IMR-90 (cell line): ENCODE results near the gene GPHA2. TPM values are rescaled to one million over a fixed set of nuclear protein-coding genes. Genes with fewer than 3 reads are reported as not detected.
A peak's percentile ranks its signal among the peaks of the same experiment; 100 is the strongest.

Experiments used
- MXI1 ChIP-seq: IDR thresholded peaks from 2 replicates; pipeline ENCODE4 v1.6.1; 2012; ENCODE audit warnings: low read depth, mild to moderate bottlenecking, low read length, moderate library complexity, borderline replicate concordance
- USF2 ChIP-seq: fragments of 150-350 bp; IDR thresholded peaks from 2 replicates; pipeline ENCODE4 v1.6.1; 2017; ENCODE audit warnings: mild to moderate bottlenecking, antibody characterized with exemption, low read length, low read depth
- microRNA-seq, 2 experiments: library from miRNA; stranded (forward) in 1 of 2; unstranded in 1 of 2; fragments of 10-50 nt in 1 of 2; fragments of <30 nt in 1 of 2; gene quantifications in 1 of 2; microRNA quantifications in 1 of 2; one replicate each; pipeline versions ENCODE3 to v1.1.0; 2013 to 2020; ENCODE audit not compliant: insufficient read depth in 1 of 2, insufficient read length in 1 of 2, unreplicated experiment in 1 of 2
- polyA plus RNA-seq, 3 experiments: library from polyadenylated mRNA; depleted of rRNA; stranded (reverse); fragments of >200 nt; gene quantifications; 2 replicates each; pipeline ENCODE4 v1.2.3, GENCODE V29; 2012; ENCODE audit warnings: low replicate concordance in 1 of 3
- small RNA-seq, 5 experiments: library from RNA; depleted of rRNA; stranded (forward); fragments of <200 nt; gene quantifications; one replicate each; pipeline ENCODE3, GENCODE V24; 2012
- total RNA-seq: library from RNA; depleted of rRNA; stranded (reverse); fragments of >200 nt; gene quantifications from 2 replicates; pipeline ENCODE4 v1.2.3, GENCODE V29; 2012; rRNA removed

GPHA2 gene
- total and polyA plus RNA-seq, 2 of the 4 experiments (the other 2 are of a cell fraction), result not detected

- TF ChIP-seq MXI1 (peak; percentile 67; the same call in 1 of the 2 replicates), USF2 (peak; percentile 29; the same call in 1 of the 2 replicates)
These were observed 50.1 kb downstream of the GPHA2 start (continued) for GRCh38 chr11:64885367-64886286.

Small RNA genes within 50 kb of the gene (microRNA-seq; reads per million reads assigned to microRNA genes)
- gene MIR6749 (0 reads per million in 2 experiments), gene MIR6750 (0 to 0.73 reads per million in 2 experiments)

Small RNA genes within 50 kb of the gene (small RNA-seq; reads per million reads assigned to genes)
- gene MIR6749, result 0 reads per million in 5 experiments
- gene MIR6750, result 0 reads per million in 5 experiments

Other genes starting within 250 kb of the GPHA2 start
- 0.18 and 0.28 TPM in 2 replicates for gene NRXN2, start 212.7 kb downstream of the GPHA2 start, total RNA-seq
- gene NRXN2, start 212.7 kb downstream of the GPHA2 start, polyA plus RNA-seq (2012; rRNA removed), result 0.13 and 0.22 TPM in 2 replicates
- not detected in 2 replicates for gene RASGRP2, start 191.8 kb downstream of the GPHA2 start, total RNA-seq
- gene RASGRP2, start 191.8 kb downstream of the GPHA2 start, polyA plus RNA-seq (2012; rRNA removed), result 0.82 and 1.2 TPM in 2 replicates
- gene PYGM, start 175.9 kb downstream of the GPHA2 start, total RNA-seq, result under 0.01 and 0.18 TPM in 2 replicates
- 0.21 and 0.46 TPM in 2 replicates for gene PYGM, start 175.9 kb downstream of the GPHA2 start, polyA plus RNA-seq (2012; rRNA removed)
- gene SF1, start 157.4 kb downstream of the GPHA2 start, total RNA-seq, result 56.8 and 76.1 TPM in 2 replicates
- 75.0 and 88.0 TPM in 2 replicates for gene SF1, start 157.4 kb downstream of the GPHA2 start, polyA plus RNA-seq (2012; rRNA removed)
- gene MAP4K2, start 132.7 kb downstream of the GPHA2 start, total RNA-seq, result 9.2 and 11.7 TPM in 2 replicates
- gene MAP4K2, start 132.7 kb downstream of the GPHA2 start, polyA plus RNA-seq (2012; rRNA removed), result 16.6 and 22.2 TPM in 2 replicates
- gene MEN1, start 125.3 kb downstream of the GPHA2 start, total RNA-seq, result 8.8 and 9.4 TPM in 2 replicates
- gene MEN1, start 125.3 kb downstream of the GPHA2 start, polyA plus RNA-seq (2012; rRNA removed), result 35.7 and 44.7 TPM in 2 replicates
- gene CDC42BPG, start 91.2 kb downstream of the GPHA2 start, total RNA-seq, result under 0.01 TPM in 2 replicates
- 0.10 and 0.12 TPM in 2 replicates for gene CDC42BPG, start 91.2 kb downstream of the GPHA2 start, polyA plus RNA-seq (2012; rRNA removed)
- 107 and 125 TPM in 2 replicates for gene EHD1, start 57.3 kb downstream of the GPHA2 start, total RNA-seq
- gene EHD1, start 57.3 kb downstream of the GPHA2 start, polyA plus RNA-seq (2012; rRNA removed), result 209 and 216 TPM in 2 replicates
- gene ATG2A, start 18.7 kb downstream of the GPHA2 start, total RNA-seq, result 3.2 and 3.6 TPM in 2 replicates
- gene ATG2A, start 18.7 kb downstream of the GPHA2 start, polyA plus RNA-seq (2012; rRNA removed), result 10.5 and 12.7 TPM in 2 replicates
- 6.4 and 6.5 TPM in 2 replicates for gene PPP2R5B, start 11.2 kb downstream of the GPHA2 start, total RNA-seq
- 23.5 and 23.6 TPM in 2 replicates for gene PPP2R5B, start 11.2 kb downstream of the GPHA2 start, polyA plus RNA-seq (2012; rRNA removed)
- gene MAJIN, start 36.2 kb upstream of the GPHA2 start, total RNA-seq, result not detected in 2 replicates
- gene MAJIN, start 36.2 kb upstream of the GPHA2 start, polyA plus RNA-seq (2012; rRNA removed), result not detected in 2 replicates
- 0.36 and 0.56 TPM in 2 replicates for gene BATF2, start 61.1 kb upstream of the GPHA2 start, total RNA-seq
- gene BATF2, start 61.1 kb upstream of the GPHA2 start, polyA plus RNA-seq (2012; rRNA removed), result 1.2 and 1.6 TPM in 2 replicates
- 46.4 and 48.9 TPM in 2 replicates for gene ARL2, start 78.3 kb upstream of the GPHA2 start, total RNA-seq
- gene ARL2, start 78.3 kb upstream of the GPHA2 start, polyA plus RNA-seq (2012; rRNA removed), result 152 and 168 TPM in 2 replicates
- gene SNX15, start 91.5 kb upstream of the GPHA2 start, total RNA-seq, result 8.1 and 9.0 TPM in 2 replicates
- 15.2 and 16.3 TPM in 2 replicates for gene SNX15, start 91.5 kb upstream of the GPHA2 start, polyA plus RNA-seq (2012; rRNA removed)
- gene SAC3D1, start 105.3 kb upstream of the GPHA2 start, total RNA-seq, result 2.8 and 2.9 TPM in 2 replicates
- gene SAC3D1, start 105.3 kb upstream of the GPHA2 start, polyA plus RNA-seq (2012; rRNA removed), result 13.2 and 15.4 TPM in 2 replicates
- 2.8 and 3.8 TPM in 2 replicates for gene NAALADL1, start 122.7 kb upstream of the GPHA2 start, total RNA-seq
- gene NAALADL1, start 122.7 kb upstream of the GPHA2 start, polyA plus RNA-seq (2012; rRNA removed), result 5.8 and 6.3 TPM in 2 replicates
- gene CDCA5, start 148.1 kb upstream of the GPHA2 start, total RNA-seq, result 9.1 and 10.0 TPM in 2 replicates
- 14.0 and 14.9 TPM in 2 replicates for gene CDCA5, start 148.1 kb upstream of the GPHA2 start, polyA plus RNA-seq (2012; rRNA removed)
- gene ZFPL1, start 148.3 kb upstream of the GPHA2 start, total RNA-seq, result 24.0 and 27.2 TPM in 2 replicates
- 67.5 and 75.6 TPM in 2 replicates for gene ZFPL1, start 148.3 kb upstream of the GPHA2 start, polyA plus RNA-seq (2012; rRNA removed)
- gene VPS51, start 160.3 kb upstream of the GPHA2 start, total RNA-seq, result 82.5 and 113 TPM in 2 replicates
- 56.3 and 71.2 TPM in 2 replicates for gene VPS51, start 160.3 kb upstream of the GPHA2 start, polyA plus RNA-seq (2012; rRNA removed)
- gene TM7SF2, start 176.0 kb upstream of the GPHA2 start, total RNA-seq, result 4.7 and 5.7 TPM in 2 replicates
- 7.6 and 11.5 TPM in 2 replicates for gene TM7SF2, start 176.0 kb upstream of the GPHA2 start, polyA plus RNA-seq (2012; rRNA removed)
- 3.6 and 3.9 TPM in 2 replicates for gene ZNHIT2, start 181.8 kb upstream of the GPHA2 start, total RNA-seq
- 5.9 and 7.7 TPM in 2 replicates for gene ZNHIT2, start 181.8 kb upstream of the GPHA2 start, polyA plus RNA-seq (2012; rRNA removed)
- 189 and 285 TPM in 2 replicates for gene FAU, start 186.2 kb upstream of the GPHA2 start, total RNA-seq
- gene FAU, start 186.2 kb upstream of the GPHA2 start, polyA plus RNA-seq (2012; rRNA removed), result 652 and 804 TPM in 2 replicates
- 54.2 and 55.2 TPM in 2 replicates for gene MRPL49, start 186.4 kb upstream of the GPHA2 start, total RNA-seq
- 51.5 and 56.8 TPM in 2 replicates for gene MRPL49, start 186.4 kb upstream of the GPHA2 start, polyA plus RNA-seq (2012; rRNA removed)
- 8.3 and 9.5 TPM in 2 replicates for gene SYVN1, start 198.6 kb upstream of the GPHA2 start, total RNA-seq
- gene SYVN1, start 198.6 kb upstream of the GPHA2 start, polyA plus RNA-seq (2012; rRNA removed), result 45.7 and 52.9 TPM in 2 replicates
- not detected in 2 replicates for gene SPDYC, start 234.3 kb upstream of the GPHA2 start, total RNA-seq
- not detected in 2 replicates for gene SPDYC, start 234.3 kb upstream of the GPHA2 start, polyA plus RNA-seq (2012; rRNA removed)
- gene CAPN1, start 246.0 kb upstream of the GPHA2 start, total RNA-seq, result 62.8 and 110 TPM in 2 replicates
- gene CAPN1, start 246.0 kb upstream of the GPHA2 start, polyA plus RNA-seq (2012; rRNA removed), result 182 and 263 TPM in 2 replicates